HUES64 (cell line): ENCODE measurements around the gene TSLP.

ENCODE experiments used
- H3K27ac ChIP-seq: 2 replicates; pipeline ENCODE4 v1.7.0; 2013; ENCODE audit warnings: low read depth, low read length, inconsistent platforms
- H3K27me3 ChIP-seq: 2 replicates; pipeline ENCODE4 v1.6.1; 2013; ENCODE audit warnings: mild to moderate bottlenecking, low read length; ENCODE audit not compliant: insufficient read depth
- H3K36me3 ChIP-seq: 2 replicates; pipeline ENCODE4 v1.6.1; 2013; ENCODE audit warnings: mild to moderate bottlenecking, low read length; ENCODE audit not compliant: insufficient read depth
- H3K4me1 ChIP-seq: 2 replicates; pipeline ENCODE4 v1.6.1; 2013; ENCODE audit warnings: mild to moderate bottlenecking, low read length, moderate library complexity; ENCODE audit not compliant: insufficient read depth
- H3K4me3 ChIP-seq: 2 replicates; pipeline ENCODE4 v1.5.1; 2013; ENCODE audit warnings: mild to moderate bottlenecking, low read length, moderate library complexity
- H3K9ac ChIP-seq: 2 replicates; pipeline ENCODE4 v1.6.1; 2013; ENCODE audit warnings: mild to moderate bottlenecking, low read depth, low read length
- H3K9me3 ChIP-seq: 2 replicates; pipeline ENCODE4 v1.6.1; 2013; ENCODE audit warnings: low read depth, low read length; ENCODE audit not compliant: insufficient read depth
- WGBS: fragments of 150-250, 120-280 bp; methylation state at CpG from one replicate; pipeline ENCODE4 v1.1.7; 2013; ENCODE audit warnings: missing lambda C conversion rate; 5-methylcytosine and 5-hydroxymethylcytosine counted together

TSLP gene

GRCh38 chr5:111099058-111099778 lies 27.7 kb downstream of the TSLP start:
- Histone ChIP-seq H3K4me1 (no peaks in the 10 kb centered on the region), H3K27ac (no peak overlapping the region), H3K36me3 (peaks cover 100% of the 10 kb centered on the region), H3K9ac (no peak overlapping the region), H3K27me3 (no peaks in the 10 kb centered on the region), H3K9me3 (no peaks in the 10 kb centered on the region), H3K4me3 (no peak overlapping the region)
- WGBS, result no CpG with 5 or more reads among the region's 1 CpG

GRCh38 chr5:111106320-111106948 lies 34.9 kb downstream of the TSLP start:
- Histone ChIP-seq H3K4me1 (no peaks in the 10 kb centered on the region), H3K9ac (no peak overlapping the region), H3K4me3 (no peak overlapping the region), H3K36me3 (peaks cover 100% of the 10 kb centered on the region), H3K27ac (no peak overlapping the region), H3K9me3 (no peaks in the 10 kb centered on the region), H3K27me3 (no peaks in the 10 kb centered on the region)
- 95% methylated on average over 2 of the region's 2 CpGs for WGBS

DNA sequence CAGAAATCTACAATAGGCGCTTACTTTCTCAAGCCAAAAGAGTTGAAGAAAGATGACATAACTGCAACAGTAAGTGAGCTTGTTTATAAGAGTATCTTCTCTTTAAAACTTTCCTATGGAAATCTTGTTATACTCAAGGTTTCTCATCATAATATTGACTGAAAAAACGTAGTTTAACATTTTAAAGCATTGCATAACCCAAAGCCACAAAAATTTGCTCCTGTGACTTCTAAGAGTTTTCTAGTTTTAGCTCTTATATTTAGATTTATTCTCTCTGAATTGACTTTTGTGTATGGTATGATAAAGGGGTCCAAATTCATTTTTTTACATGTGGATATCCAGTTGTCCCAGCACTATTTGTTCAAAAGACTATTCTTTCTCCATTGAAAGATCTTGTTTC lies 35.9 kb downstream of the TSLP start:
- 100% methylated on average over 2 of the region's 2 CpGs for WGBS
- H3K36me3 ChIP-seq, result peaks cover 100% of the 10 kb centered on the region
- H3K27me3 ChIP-seq, result no peaks in the 10 kb centered on the region

DNA sequence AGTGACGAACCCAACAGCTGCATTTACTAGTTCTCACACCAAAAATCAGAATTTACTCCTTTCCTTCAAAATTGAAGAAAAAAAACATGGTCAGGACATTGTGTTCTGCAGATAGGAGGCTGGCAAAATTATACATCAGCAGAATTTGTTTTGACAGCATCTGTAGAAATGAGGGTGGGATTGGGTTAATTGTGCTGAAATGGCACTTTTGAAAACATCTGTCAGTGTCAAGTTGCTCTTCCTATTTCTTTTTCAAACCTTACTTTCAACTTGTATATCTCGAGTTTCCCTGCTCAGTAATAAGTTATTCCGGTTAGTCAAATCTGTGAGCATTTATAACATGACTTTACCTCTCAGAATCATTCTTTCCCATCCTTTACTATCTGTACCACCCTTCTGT lies 40.4 kb downstream of the TSLP start:
- Histone ChIP-seq H3K4me1 (peaks cover 18% of the 10 kb centered on the region), H3K27me3 (no peaks in the 10 kb centered on the region), H3K4me3 (no peak overlapping the region), H3K9ac (no peak overlapping the region), H3K9me3 (no peaks in the 10 kb centered on the region), H3K27ac (no peak overlapping the region), H3K36me3 (peaks cover 92% of the 10 kb centered on the region)
- WGBS, result 97% methylated on average over 3 of the region's 3 CpGs

More for the DNA sequence above, 35.9 kb downstream of the TSLP start:
- Histone ChIP-seq H3K27ac (no peak overlapping the region), H3K4me1 (no peaks in the 10 kb centered on the region), H3K9ac (no peak overlapping the region), H3K9me3 (no peaks in the 10 kb centered on the region), H3K4me3 (no peak overlapping the region)

DNA sequence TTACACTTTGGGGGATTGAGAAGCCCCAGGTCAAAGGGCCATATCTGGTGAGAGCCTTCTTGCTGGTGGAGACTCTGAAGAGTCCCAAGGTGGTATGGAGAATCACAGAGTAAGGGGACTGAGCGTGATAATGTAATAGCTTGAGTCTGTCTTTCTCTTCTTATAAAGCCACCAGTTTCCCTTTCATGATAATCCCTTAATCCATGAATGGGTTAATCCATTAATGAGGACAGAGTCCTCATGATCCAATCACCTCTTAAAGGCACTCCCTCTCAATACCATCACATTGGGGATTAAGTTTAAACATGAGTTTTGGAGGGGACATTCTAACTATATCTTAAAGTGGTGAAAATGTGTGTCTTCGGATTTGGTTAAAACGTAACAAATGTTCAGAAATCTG lies 42.2 kb downstream of the TSLP start:
- Histone ChIP-seq H3K4me1 (peaks cover 35% of the 10 kb centered on the region), H3K4me3 (no peak overlapping the region), H3K27ac (no peak overlapping the region), H3K9ac (no peak overlapping the region), H3K36me3 (peaks cover 84% of the 10 kb centered on the region), H3K27me3 (no peaks in the 10 kb centered on the region), H3K9me3 (no peaks in the 10 kb centered on the region)
- WGBS, result 91% methylated on average over 3 of the region's 3 CpGs

DNA sequence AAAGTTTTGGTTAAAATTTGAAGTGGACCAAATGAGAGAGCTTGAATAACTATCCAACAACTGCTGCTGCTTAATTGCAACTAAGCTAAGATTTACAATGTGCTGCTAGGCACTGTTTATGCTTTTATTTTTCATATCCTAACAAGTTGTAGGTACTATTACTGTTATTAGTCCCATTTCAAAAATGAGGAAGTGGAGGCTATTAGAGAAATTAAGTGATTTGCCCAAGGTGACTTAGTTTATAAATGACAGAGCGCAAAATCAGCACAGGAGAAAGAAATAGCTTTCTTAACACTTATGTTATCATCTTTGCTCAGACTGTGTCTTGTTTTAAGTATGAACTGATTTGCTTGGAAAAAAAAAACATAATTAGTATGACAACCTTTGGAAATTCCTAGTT lies 43.7 kb downstream of the TSLP start:
- Histone ChIP-seq H3K4me1 (peaks cover 47% of the 10 kb centered on the region), H3K9ac (no peak overlapping the region), H3K4me3 (no peak overlapping the region), H3K36me3 (peaks cover 84% of the 10 kb centered on the region), H3K27ac (no peak overlapping the region), H3K9me3 (no peaks in the 10 kb centered on the region), H3K27me3 (no peaks in the 10 kb centered on the region)
- WGBS, result 83% methylated on average over 1 of the region's 1 CpG

- no CpG with 5 or more reads among the region's 1 CpG for WGBS
- peak overlapping the region; percentile 83 for H3K27ac ChIP-seq
- no peaks in the 10 kb centered on the region for H3K9me3 ChIP-seq
- H3K36me3 ChIP-seq, result peaks cover 84% of the 10 kb centered on the region
- peaks cover 47% of the 10 kb centered on the region for H3K4me1 ChIP-seq
- H3K9ac ChIP-seq, result no peak overlapping the region
- no peaks in the 10 kb centered on the region for H3K27me3 ChIP-seq
- H3K4me3 ChIP-seq, result no peak overlapping the region
Measured at GRCh38 chr5:111116550-111116949, 45.0 kb downstream of the TSLP start.

DNA sequence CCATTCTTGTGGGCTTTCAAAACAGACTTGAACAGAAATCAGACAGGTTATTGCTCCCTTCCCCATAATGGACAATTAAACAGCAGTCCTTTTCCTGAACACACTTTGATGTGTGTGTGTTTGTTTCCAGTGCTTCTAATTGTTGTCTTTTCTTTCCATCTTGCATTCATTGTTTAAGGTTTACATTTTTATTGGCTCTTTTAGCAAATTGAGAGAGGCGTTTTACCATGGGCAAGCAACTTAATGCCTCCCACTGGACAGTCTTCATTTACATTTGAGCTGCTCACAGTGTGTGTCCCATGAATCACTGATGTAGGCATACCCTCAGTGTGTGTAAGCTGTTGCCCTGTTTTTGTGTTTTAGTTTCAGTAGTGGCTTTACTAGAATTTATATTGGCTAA lies 45.6 kb downstream of the TSLP start:
- H3K4me3 ChIP-seq, result peak overlapping the region; percentile 17
- WGBS, result 36% methylated on average over 1 of the region's 1 CpG
- H3K27me3 ChIP-seq, result no peaks in the 10 kb centered on the region
- H3K9me3 ChIP-seq, result no peaks in the 10 kb centered on the region
- peaks cover 47% of the 10 kb centered on the region for H3K4me1 ChIP-seq
- peak overlapping the region; percentile 83 for H3K27ac ChIP-seq
- H3K36me3 ChIP-seq, result peaks cover 84% of the 10 kb centered on the region
- H3K9ac ChIP-seq, result peak overlapping the region; percentile 37; the same call in 1 of the 2 replicates

DNA sequence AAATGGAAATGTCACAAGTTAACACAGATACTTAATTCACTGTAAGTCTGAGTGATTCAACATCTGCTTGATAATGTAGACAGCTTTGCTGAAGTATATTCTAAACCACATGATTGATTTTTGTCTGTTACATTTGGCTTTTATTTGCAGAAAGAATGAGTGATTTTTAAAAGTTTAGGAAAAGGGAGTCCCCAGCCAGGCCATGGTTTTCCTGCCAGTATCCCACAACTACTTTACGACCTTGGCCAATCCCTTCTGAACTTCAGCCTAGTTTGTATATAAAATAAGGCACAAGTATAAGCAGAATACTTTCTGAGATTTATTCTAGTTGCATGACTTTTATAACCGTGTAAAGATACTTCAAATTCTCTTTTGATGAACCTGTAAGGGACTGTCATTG lies 47.7 kb downstream of the TSLP start:
- H3K4me1 ChIP-seq, result peaks cover 51% of the 10 kb centered on the region
- no peak overlapping the region for H3K9ac ChIP-seq
- H3K4me3 ChIP-seq, result no peak overlapping the region
- H3K9me3 ChIP-seq, result no peaks in the 10 kb centered on the region
- peaks cover 85% of the 10 kb centered on the region for H3K36me3 ChIP-seq
- no peaks in the 10 kb centered on the region for H3K27me3 ChIP-seq
- H3K27ac ChIP-seq, result peak overlapping the region; percentile 83; the same call in 1 of the 2 replicates
- WGBS, result no CpG with 5 or more reads among the region's 2 CpGs

DNA sequence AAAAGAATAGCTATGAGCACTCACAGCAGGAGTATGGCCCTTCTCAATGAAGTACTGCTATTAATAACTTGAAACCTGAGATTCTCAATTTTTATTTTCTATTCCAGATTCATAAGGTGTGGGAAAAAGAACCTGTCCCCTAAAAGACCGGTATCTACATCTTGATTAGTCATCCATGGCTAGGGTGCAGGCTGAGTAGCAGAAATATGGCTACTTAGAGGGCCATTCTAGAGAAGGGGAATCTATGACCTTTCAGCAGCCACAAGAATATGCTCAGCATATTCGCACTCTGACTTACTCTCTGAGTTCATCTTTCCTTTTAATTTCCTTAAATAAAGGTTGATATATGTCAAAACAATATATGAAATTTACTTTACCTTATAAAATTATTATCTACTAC lies 48.3 kb downstream of the TSLP start:
- no peaks in the 10 kb centered on the region for H3K9me3 ChIP-seq
- H3K9ac ChIP-seq, result no peak overlapping the region
- peaks cover 51% of the 10 kb centered on the region for H3K4me1 ChIP-seq
- H3K27me3 ChIP-seq, result no peaks in the 10 kb centered on the region
- no peak overlapping the region for H3K27ac ChIP-seq
- H3K4me3 ChIP-seq, result no peak overlapping the region
- peaks cover 85% of the 10 kb centered on the region for H3K36me3 ChIP-seq
- 100% methylated on average over 1 of the region's 2 CpGs for WGBS

DNA sequence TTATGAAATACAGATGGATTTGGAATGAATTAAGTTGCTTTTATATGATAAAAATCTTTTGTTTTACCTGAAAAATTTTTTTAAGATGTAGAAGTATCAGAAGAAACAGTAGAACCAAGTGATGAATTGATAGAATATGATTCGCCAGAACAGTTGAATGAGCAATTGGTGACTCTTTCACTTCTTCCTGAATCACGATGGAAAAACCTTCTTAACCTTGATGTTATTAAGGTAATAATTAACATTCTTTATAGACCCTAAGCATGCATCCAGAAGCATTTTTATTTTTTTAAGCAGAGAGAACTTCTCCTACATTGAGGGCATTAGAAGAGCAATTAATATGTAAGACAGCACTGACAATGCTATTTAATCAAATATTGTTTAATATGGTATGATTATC lies 49.4 kb downstream of the TSLP start:
- H3K36me3 ChIP-seq, result peaks cover 86% of the 10 kb centered on the region
- no peak overlapping the region for H3K4me3 ChIP-seq
- H3K27ac ChIP-seq, result no peak overlapping the region
- peaks cover 43% of the 10 kb centered on the region for H3K4me1 ChIP-seq
- H3K9ac ChIP-seq, result no peak overlapping the region
- H3K9me3 ChIP-seq, result no peaks in the 10 kb centered on the region
- 100% methylated on average over 1 of the region's 2 CpGs for WGBS
- H3K27me3 ChIP-seq, result no peaks in the 10 kb centered on the region
